Parathyroid adenoma (tissue), 2 donors: ENCODE results near the gene RUSC2.
"Not testable (repeated sequence)": the region's sequence is repeated elsewhere in the genome, so short reads cannot be mapped to it uniquely, and the experiment has no call there.

ENCODE experiments used
- H2AFZ ChIP-seq: fragments of 300-600 bp; sonication (generic); one replicate; pipeline ENCODE4 v1.7.0; 2017; ENCODE audit warnings: antibody characterized with exemption, mild to moderate bottlenecking
- H3K27ac ChIP-seq: fragments of 300-600 bp; sonication (generic); one replicate; pipeline ENCODE4 v1.7.0; 2017
- H3K27me3 ChIP-seq: fragments of 300-600 bp; sonication (generic); one replicate; pipeline ENCODE4 v1.7.0; 2017; ENCODE audit warnings: low read length; ENCODE audit not compliant: control insufficient read depth, insufficient read depth
- H3K36me3 ChIP-seq: fragments of 300-600 bp; sonication (generic); one replicate; pipeline ENCODE4 v1.7.0; 2017; ENCODE audit warnings: low read length; ENCODE audit not compliant: control insufficient read depth, insufficient read depth
- H3K4me1 ChIP-seq: fragments of 300-600 bp; sonication (generic); one replicate; pipeline ENCODE4 v1.7.0; 2017; ENCODE audit warnings: control low read depth
- H3K4me2 ChIP-seq: fragments of 300-600 bp; sonication (generic); one replicate; pipeline ENCODE4 v1.7.0; 2017; ENCODE audit warnings: low read length
- H3K4me3 ChIP-seq: fragments of 300-600 bp; sonication (generic); one replicate; pipeline ENCODE4 v1.7.0; 2017; ENCODE audit warnings: low read depth, low read length
- H3K79me2 ChIP-seq: fragments of 300-600 bp; sonication (generic); one replicate; pipeline ENCODE4 v1.7.0; 2017; ENCODE audit warnings: control low read depth
- H3K9ac ChIP-seq: fragments of 300-600 bp; sonication (generic); one replicate; pipeline ENCODE4 v1.7.0; 2017; ENCODE audit warnings: mild to moderate bottlenecking
- H3K9me3 ChIP-seq: fragments of 300-600 bp; sonication (generic); one replicate; pipeline ENCODE4 v1.7.0; 2017; ENCODE audit warnings: low read length; ENCODE audit not compliant: control insufficient read depth
- CTCF ChIP-seq: fragments of 300-600 bp; sonication (generic); IDR thresholded peaks from one replicate; pipeline ENCODE4 v1.7.0; 2017; ENCODE audit warnings: antibody characterized with exemption, mild to moderate bottlenecking
- donor health status: primary hyperparathyroidism.

Gene RUSC2

GRCh38 chr9:35520364-35520710 lies 30.4 kb downstream of the RUSC2 start:
- peak overlapping the region; percentile 78 for H3K27ac ChIP-seq
- TF ChIP-seq CTCF: no peak
- no peak overlapping the region for H3K4me3 ChIP-seq
- no peak overlapping the region for H2AFZ ChIP-seq
- H3K4me1 ChIP-seq: peaks cover 20% of the 10 kb centered on the region
- peaks cover 5% of the 10 kb centered on the region for H3K79me2 ChIP-seq
- no peak overlapping the region for H3K9ac ChIP-seq
- no peak overlapping the region for H3K4me2 ChIP-seq
- no peaks in the 10 kb centered on the region for H3K27me3 ChIP-seq
- H3K9me3 ChIP-seq: no peaks in the 10 kb centered on the region
- H3K36me3 ChIP-seq: no peaks in the 10 kb centered on the region

DNA sequence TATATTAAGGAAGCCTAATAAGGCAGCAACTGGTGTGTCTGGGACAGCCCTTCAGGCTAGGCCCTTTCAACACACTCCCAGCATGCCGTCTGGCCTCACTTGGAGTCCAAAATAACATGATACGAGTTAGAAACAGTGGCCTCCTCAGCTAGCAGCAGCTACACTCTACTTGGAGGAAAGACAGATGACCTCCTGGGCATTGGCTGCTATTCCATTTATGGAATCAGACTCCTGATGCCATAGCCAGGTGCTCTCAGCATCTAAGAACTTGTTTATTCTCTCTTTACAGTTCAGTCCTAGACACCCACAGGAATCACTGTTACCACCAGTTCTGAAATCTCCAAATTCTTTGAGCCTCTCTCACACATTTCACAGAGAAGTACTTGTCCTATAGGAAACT lies 31.8 kb downstream of the RUSC2 start:
- no peak overlapping the region for H3K4me3 ChIP-seq
- H3K4me2 ChIP-seq: no peak overlapping the region
- no peaks in the 10 kb centered on the region for H3K79me2 ChIP-seq
- no peak for TF ChIP-seq CTCF
- no peak overlapping the region for H2AFZ ChIP-seq
- H3K27me3 ChIP-seq: no peaks in the 10 kb centered on the region
- H3K4me1 ChIP-seq: peaks cover 20% of the 10 kb centered on the region
- H3K36me3 ChIP-seq: no peaks in the 10 kb centered on the region
- H3K27ac ChIP-seq: no peak overlapping the region
- no peaks in the 10 kb centered on the region for H3K9me3 ChIP-seq
- no peak overlapping the region for H3K9ac ChIP-seq

DNA sequence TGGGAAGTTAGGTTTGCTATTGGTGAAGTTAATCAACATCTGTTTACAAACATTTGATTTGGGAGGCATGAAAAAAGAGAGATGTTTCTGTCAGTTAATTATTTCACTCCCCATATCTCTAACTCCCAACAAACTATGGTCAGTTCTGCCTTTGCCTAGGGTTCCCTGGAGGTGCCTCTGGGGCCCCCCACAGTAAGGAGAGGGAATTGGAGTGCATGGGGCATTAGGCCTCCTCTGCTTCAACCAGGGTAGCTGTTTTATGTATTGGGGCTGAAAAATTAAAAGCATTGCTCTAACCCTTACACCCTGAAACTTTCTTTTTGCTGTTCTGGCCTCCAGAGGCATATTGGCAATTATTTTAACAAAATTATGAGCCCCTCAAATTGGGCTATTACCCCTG lies 32.3 kb downstream of the RUSC2 start:
- peaks cover 18% of the 10 kb centered on the region for H3K4me1 ChIP-seq
- H3K9ac ChIP-seq: no peak overlapping the region
- H3K4me3 ChIP-seq: no peak overlapping the region
- no peaks in the 10 kb centered on the region for H3K9me3 ChIP-seq
- H3K27me3 ChIP-seq: no peaks in the 10 kb centered on the region
- no peaks in the 10 kb centered on the region for H3K79me2 ChIP-seq
- TF ChIP-seq CTCF: no peak
- H3K4me2 ChIP-seq: no peak overlapping the region
- no peak overlapping the region for H3K27ac ChIP-seq
- no peaks in the 10 kb centered on the region for H3K36me3 ChIP-seq
- no peak overlapping the region for H2AFZ ChIP-seq

GRCh38 chr9:35522700-35523099 lies 32.8 kb downstream of the RUSC2 start:
- Histone ChIP-seq H3K27me3 (no peaks in the 10 kb centered on the region), H2AFZ (no peak overlapping the region), H3K79me2 (no peaks in the 10 kb centered on the region), H3K9me3 (no peaks in the 10 kb centered on the region), H3K4me2 (no peak overlapping the region), H3K27ac (no peak overlapping the region), H3K4me1 (peaks cover 16% of the 10 kb centered on the region), H3K4me3 (no peak overlapping the region), H3K36me3 (no peaks in the 10 kb centered on the region), H3K9ac (no peak overlapping the region)
- no peak for TF ChIP-seq CTCF

DNA sequence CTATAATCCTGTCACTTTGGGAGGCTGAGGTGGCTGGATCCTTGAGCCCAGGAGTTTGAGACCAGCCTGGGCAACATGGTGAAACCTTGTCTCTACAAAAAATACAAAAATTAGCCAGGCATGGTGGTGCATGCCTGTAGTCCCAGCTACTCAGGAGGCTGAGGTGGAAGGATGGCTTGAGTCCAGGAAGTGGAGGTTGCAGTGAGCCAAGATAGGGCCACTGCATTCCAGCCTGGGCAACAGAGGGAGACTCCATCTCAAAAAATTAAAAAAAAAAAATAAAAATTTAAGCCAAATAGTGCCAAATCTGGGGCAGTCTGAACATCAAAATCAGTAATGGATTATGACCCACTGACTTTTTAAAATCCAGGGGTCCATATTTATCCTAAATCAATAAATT lies 33.6 kb downstream of the RUSC2 start:
- not testable (repeated sequence) for H3K36me3 ChIP-seq, H3K9ac ChIP-seq, H3K27me3 ChIP-seq, H3K79me2 ChIP-seq, H3K4me2 ChIP-seq, H2AFZ ChIP-seq, H3K9me3 ChIP-seq, H3K27ac ChIP-seq, H3K4me3 ChIP-seq
- peaks cover 10% of the 10 kb centered on the region for H3K4me1 ChIP-seq
